Cardiac muscle cell (in vitro differentiated cells and primary cell): ENCODE results near the gene GPATCH2. TPM values are rescaled to one million over a fixed set of nuclear protein-coding genes. Genes with fewer than 3 reads are reported as not detected.

Experiments
- DNase-seq, 2 donors: peaks; one replicate each; pipeline versions ENCODE4 v3.0.0 to v3.0.0-alpha.2; 2010 to 2017; ENCODE audit warnings: low read depth in 1 of 2, low spot score in 1 of 2
- H3K27ac ChIP-seq: fragments of 200-600 bp; sonication (generic); 2 replicates; pipeline ENCODE4 v1.5.1; 2016
- H3K27me3 ChIP-seq: fragments of 200-600 bp; sonication (generic); 2 replicates; pipeline ENCODE4 v1.6.0; 2016; ENCODE audit warnings: control low read depth
- H3K36me3 ChIP-seq: fragments of 200-600 bp; sonication (generic); 2 replicates; pipeline ENCODE4 v1.5.1; 2016; ENCODE audit warnings: control low read depth
- H3K4me1 ChIP-seq: fragments of 200-600 bp; sonication (generic); 2 replicates; pipeline ENCODE4 v1.8.1; 2017; ENCODE audit warnings: low read depth, mild to moderate bottlenecking, mixed run types
- H3K4me3 ChIP-seq: fragments of 200-600 bp; sonication (generic); 2 replicates; pipeline ENCODE4 v1.5.1; 2016; ENCODE audit warnings: mild to moderate bottlenecking
- H3K9me3 ChIP-seq: fragments of 200-600 bp; sonication (generic); 2 replicates; pipeline ENCODE4 v1.5.1; 2017; ENCODE audit warnings: low read depth, mild to moderate bottlenecking, control low read depth
- polyA plus RNA-seq: library from polyadenylated mRNA; unstranded; fragments of >200 nt; fragmentation: Nextera tagmentation; extraction: Ambion mirVana; gene quantifications from 2 replicates; pipeline ENCODE4 v1.2.1, GENCODE V29; 2016
- total RNA-seq: library from RNA; depleted of rRNA; stranded (reverse); fragments of >200 nt; gene quantifications from 2 replicates; pipeline ENCODE4 v1.2.3, GENCODE V29; 2016
- TF ChIP-seq, protein P1 (sequence below): IDR thresholded peaks from 2 replicates; pipeline ENCODE4 v1.5.1; 2012; ENCODE audit warnings: low read depth, mild to moderate bottlenecking, low read length

The GPATCH2 gene
- total and polyA plus RNA-seq, 2 experiments from 2014 or later = 9.8 to 16.7 TPM

DNA sequence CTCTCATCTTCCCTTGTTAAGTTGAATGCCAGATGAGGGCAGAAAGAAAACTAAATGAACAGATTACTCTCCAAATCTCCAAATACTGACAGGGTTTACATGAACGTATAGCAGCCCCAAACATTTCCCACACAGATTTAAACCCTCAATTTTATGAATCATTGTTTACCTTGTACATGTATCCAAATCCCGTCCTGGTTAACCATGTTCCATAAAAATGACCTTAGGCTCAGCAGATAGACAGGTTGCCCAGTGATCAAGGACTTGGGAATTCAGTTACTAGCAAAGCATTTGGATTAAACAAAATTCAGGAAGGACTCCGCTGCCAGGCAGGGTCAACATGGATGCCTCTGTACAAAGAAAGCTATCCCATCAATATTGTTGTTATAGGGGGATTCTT lies 213.5 kb downstream of the GPATCH2 start:
- Histone ChIP-seq H3K4me1 (no peaks in the 10 kb centered on the region), H3K9me3 (no peaks in the 10 kb centered on the region), H3K27ac (no peak overlapping the region), H3K4me3 (no peak overlapping the region), H3K27me3 (no peaks in the 10 kb centered on the region), H3K36me3 (no peaks in the 10 kb centered on the region)
- TF ChIP-seq, protein P1, sequence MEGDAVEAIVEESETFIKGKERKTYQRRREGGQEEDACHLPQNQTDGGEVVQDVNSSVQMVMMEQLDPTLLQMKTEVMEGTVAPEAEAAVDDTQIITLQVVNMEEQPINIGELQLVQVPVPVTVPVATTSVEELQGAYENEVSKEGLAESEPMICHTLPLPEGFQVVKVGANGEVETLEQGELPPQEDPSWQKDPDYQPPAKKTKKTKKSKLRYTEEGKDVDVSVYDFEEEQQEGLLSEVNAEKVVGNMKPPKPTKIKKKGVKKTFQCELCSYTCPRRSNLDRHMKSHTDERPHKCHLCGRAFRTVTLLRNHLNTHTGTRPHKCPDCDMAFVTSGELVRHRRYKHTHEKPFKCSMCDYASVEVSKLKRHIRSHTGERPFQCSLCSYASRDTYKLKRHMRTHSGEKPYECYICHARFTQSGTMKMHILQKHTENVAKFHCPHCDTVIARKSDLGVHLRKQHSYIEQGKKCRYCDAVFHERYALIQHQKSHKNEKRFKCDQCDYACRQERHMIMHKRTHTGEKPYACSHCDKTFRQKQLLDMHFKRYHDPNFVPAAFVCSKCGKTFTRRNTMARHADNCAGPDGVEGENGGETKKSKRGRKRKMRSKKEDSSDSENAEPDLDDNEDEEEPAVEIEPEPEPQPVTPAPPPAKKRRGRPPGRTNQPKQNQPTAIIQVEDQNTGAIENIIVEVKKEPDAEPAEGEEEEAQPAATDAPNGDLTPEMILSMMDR = no peak
- DNase-seq = no peak

DNA sequence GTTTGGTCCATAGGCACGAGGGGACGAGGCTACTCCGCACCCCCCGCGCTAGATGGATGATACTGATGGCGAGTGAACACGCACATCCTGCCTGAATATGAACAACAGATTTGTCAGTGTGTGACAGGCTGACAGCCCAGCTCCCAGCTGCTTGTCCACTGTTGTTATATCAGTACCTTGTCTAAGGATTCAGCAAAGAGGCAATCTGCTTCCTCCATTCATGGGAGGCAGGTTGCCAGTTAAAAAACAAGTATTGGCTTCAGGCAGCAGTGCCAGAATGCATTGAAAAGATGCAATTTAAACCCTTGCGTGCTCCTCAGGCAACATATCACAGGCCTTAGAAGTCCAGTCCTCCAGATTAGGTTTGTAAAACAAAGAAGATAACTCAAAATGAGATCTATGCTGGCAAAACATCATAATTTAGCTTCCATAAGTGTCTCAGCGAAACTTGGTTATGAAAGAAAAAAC lies 223.3 kb downstream of the GPATCH2 start:
- Histone ChIP-seq H3K27ac (no peak overlapping the region), H3K9me3 (no peaks in the 10 kb centered on the region), H3K36me3 (no peaks in the 10 kb centered on the region), H3K4me1 (no peaks in the 10 kb centered on the region), H3K4me3 (no peak overlapping the region), H3K27me3 (no peaks in the 10 kb centered on the region)
- peak in 1 of 2 donors; percentile 15 for DNase-seq
- TF ChIP-seq, protein P1 = no peak

DNA sequence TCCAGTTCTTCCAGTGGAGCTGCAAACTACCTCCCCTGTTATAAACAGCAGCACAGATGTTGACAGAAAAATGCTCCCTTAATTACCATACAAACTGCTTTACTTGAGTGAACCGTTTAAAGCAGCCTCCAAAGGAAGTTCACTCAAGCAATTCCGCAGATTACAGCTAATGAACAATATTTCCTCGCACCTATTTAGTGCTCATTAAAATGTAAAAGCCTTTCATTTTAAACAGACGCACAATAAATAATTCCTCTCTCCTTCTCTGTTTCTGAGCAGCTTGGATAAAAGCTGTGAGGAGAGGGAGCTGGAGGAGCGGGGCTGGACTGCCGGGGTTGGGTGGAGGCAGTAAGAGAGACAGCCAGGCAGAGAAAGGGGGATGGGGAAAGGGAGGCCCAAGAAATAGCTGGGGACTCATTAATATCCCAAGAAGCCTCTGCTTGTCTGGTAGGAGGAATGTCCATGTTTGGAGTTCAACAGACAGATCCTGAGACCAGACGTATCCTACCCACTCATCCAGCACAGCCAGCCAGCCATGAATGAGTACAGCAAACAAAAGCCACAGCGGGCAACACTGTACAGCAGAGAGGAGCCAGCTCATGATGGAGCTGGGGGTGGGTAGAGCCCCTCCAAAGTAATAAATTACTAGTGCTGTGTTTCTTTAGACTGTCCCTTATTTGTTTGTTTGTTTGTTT lies 227.7 kb downstream of the GPATCH2 start:
- TF ChIP-seq, protein P1 = no peak
- Histone ChIP-seq H3K27me3 (no peaks in the 10 kb centered on the region), H3K27ac (no peak overlapping the region), H3K4me3 (no peak overlapping the region), H3K9me3 (no peaks in the 10 kb centered on the region), H3K4me1 (no peaks in the 10 kb centered on the region), H3K36me3 (no peaks in the 10 kb centered on the region)
- no peak for DNase-seq

DNA sequence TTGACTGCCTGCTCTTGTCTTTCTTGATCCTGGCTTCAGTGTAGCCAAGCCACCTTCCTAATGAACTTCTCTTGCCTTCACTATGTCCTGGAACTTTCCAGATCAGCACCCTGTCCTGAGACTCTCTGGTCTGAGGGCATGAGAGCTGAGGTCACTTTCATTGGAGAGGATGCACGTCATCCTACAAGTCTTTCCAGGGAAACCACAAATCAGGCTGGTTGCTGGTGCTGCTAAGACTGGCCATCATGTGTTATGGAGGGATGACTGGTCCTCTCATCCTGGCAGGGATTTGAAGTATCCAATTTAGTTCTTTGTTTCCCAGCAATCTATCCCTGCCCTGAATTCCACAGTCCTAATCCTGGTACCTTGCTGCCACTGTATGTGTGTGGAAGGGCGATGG lies 228.6 kb downstream of the GPATCH2 start:
- Histone ChIP-seq H3K27ac (no peak overlapping the region), H3K9me3 (no peaks in the 10 kb centered on the region), H3K27me3 (no peaks in the 10 kb centered on the region), H3K36me3 (no peaks in the 10 kb centered on the region), H3K4me1 (no peaks in the 10 kb centered on the region), H3K4me3 (no peak overlapping the region)
- TF ChIP-seq, protein P1 = no peak
- no peak for DNase-seq

DNA sequence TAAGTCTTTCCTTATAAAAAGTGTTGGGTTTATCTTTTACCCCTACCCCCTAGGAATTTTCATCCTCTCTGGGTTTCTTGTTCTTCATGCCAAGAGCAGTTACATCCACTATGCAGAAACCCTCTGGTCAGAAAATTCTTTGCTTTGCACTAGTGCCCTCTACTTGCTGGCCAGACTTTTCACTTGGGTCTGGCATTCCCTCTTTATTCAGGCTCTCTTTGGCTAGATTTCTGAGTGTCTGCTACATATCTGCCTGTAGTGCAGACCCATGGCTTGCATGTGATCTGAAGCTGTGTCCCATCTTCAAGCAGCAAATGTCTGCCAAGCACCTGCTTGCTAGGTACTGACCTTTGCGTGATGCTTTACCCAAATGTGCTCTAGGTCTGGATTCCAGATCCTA lies 237.0 kb downstream of the GPATCH2 start:
- H3K4me3 ChIP-seq = no peak overlapping the region
- TF ChIP-seq, protein P1 = no peak

More for the DNA sequence above, 237.0 kb downstream of the GPATCH2 start:
- no peaks in the 10 kb centered on the region for H3K9me3 ChIP-seq
- H3K36me3 ChIP-seq = no peaks in the 10 kb centered on the region
- peak; percentile 8 to 58 for DNase-seq
- H3K27ac ChIP-seq = no peak overlapping the region
- no peaks in the 10 kb centered on the region for H3K27me3 ChIP-seq
- H3K4me1 ChIP-seq = no peaks in the 10 kb centered on the region
